SU-DHL-6 (cell line): ENCODE results near the gene GORASP1.

Experiments
- H2AFZ ChIP-seq: fragments of 200-600 bp; sonication (generic); 2 replicates; pipeline ENCODE4 v1.6.1; 2014; ENCODE audit warnings: low read depth, mild to moderate bottlenecking, moderate library complexity, mixed read lengths, antibody characterized with exemption, low read length; ENCODE audit not compliant: severe bottlenecking
- H3F3A ChIP-seq: fragments of 200-600 bp; shearing (Covaris generic); 2 replicates; pipeline ENCODE4 v1.6.0; 2016; ENCODE audit warnings: antibody characterized with exemption, mild to moderate bottlenecking; ENCODE audit not compliant: insufficient read depth
- H3K27ac ChIP-seq: fragments of 200-600 bp; sonication (generic); 2 replicates; pipeline ENCODE4 v1.5.1; 2016; ENCODE audit warnings: low read depth, mild to moderate bottlenecking, low read length, moderate library complexity, mixed read lengths
- H3K27me3 ChIP-seq: fragments of 200-600 bp; sonication (generic), shearing (Covaris generic); 2 replicates; pipeline ENCODE4 v1.6.0; 2014; ENCODE audit warnings: mild to moderate bottlenecking, low read length
- H3K36me3 ChIP-seq: fragments of 200-600 bp; sonication (generic); 2 replicates; pipeline ENCODE4 v1.6.1; 2014; ENCODE audit warnings: mild to moderate bottlenecking, low read length, mixed read lengths
- H3K4me2 ChIP-seq: fragments of 300-600, 200-600 bp; shearing (Covaris generic), sonication (generic); 2 replicates; pipeline ENCODE4 v1.6.0; 2014; ENCODE audit warnings: low read length, low read depth, mild to moderate bottlenecking; ENCODE audit not compliant: poor library complexity, severe bottlenecking
- H3K4me3 ChIP-seq: fragments of 200-600 bp; sonication (generic); 2 replicates; pipeline ENCODE4 v1.5.1; 2014; ENCODE audit warnings: antibody characterized with exemption, low read length, mild to moderate bottlenecking, mixed read lengths; ENCODE audit not compliant: insufficient read depth, poor library complexity, severe bottlenecking
- H3K79me2 ChIP-seq: fragments of 200-600 bp; sonication (generic); 2 replicates; pipeline ENCODE4 v1.6.1; 2014; ENCODE audit warnings: mild to moderate bottlenecking, low read length, moderate library complexity; ENCODE audit not compliant: insufficient read depth
- H3K9ac ChIP-seq: fragments of 200-600 bp; sonication (generic); 2 replicates; pipeline ENCODE4 v1.7.0; 2014; ENCODE audit warnings: mild to moderate bottlenecking, low read length
- H3K9me2 ChIP-seq: fragments of 200-600 bp; sonication (generic); replicated peaks from 2 replicates; pipeline ENCODE4 v1.6.1; 2014; ENCODE audit warnings: low read length; ENCODE audit not compliant: insufficient read depth
- H3K9me3 ChIP-seq: fragments of 200-600 bp; sonication (generic); 2 replicates; pipeline ENCODE4 v1.6.1; 2014; ENCODE audit warnings: low read length, mixed read lengths; ENCODE audit not compliant: insufficient read depth
- H4K20me1 ChIP-seq: fragments of 200-600 bp; sonication (generic); 2 replicates; pipeline ENCODE4 v1.6.1; 2014; ENCODE audit warnings: low read depth, mild to moderate bottlenecking, antibody characterized with exemption, low read length, moderate library complexity, mixed read lengths
- CTCF ChIP-seq: fragments of 200-600 bp; sonication (generic); IDR thresholded peaks from one replicate; pipeline ENCODE4 v1.5.1; 2017; ENCODE audit warnings: antibody characterized with exemption, mild to moderate bottlenecking, low read length, moderate library complexity; ENCODE audit not compliant: insufficient read depth, poor library complexity, severe bottlenecking
- EZH2phosphoT487 ChIP-seq: fragments of 200-600 bp; sonication (generic), shearing (Covaris generic); conservative IDR thresholded peaks from 2 replicates; pipeline ENCODE4 v1.6.1; 2018; ENCODE audit warnings: mild to moderate bottlenecking, antibody characterized with exemption, low read length, moderate library complexity, mixed read lengths

GORASP1 gene

GRCh38 chr3:39098473-39099000 lies 8.9 kb downstream of the GORASP1 start:
- H3K79me2 ChIP-seq: no peaks in the 10 kb centered on the region
- no peaks in the 10 kb centered on the region for H3K9me2 ChIP-seq
- TF ChIP-seq EZH2phosphoT487: no peak
- TF ChIP-seq CTCF: no peak
- H3K9me3 ChIP-seq: no peaks in the 10 kb centered on the region
- H3K27ac ChIP-seq: no peak overlapping the region
- H2AFZ ChIP-seq: no peak overlapping the region
- H3K4me2 ChIP-seq: no peak overlapping the region
- H3K36me3 ChIP-seq: no peaks in the 10 kb centered on the region
- no peak overlapping the region for H3K9ac ChIP-seq
- H3F3A ChIP-seq: no peaks in the 10 kb centered on the region
- no peak overlapping the region for H3K4me3 ChIP-seq
- no peaks in the 10 kb centered on the region for H4K20me1 ChIP-seq
- no peaks in the 10 kb centered on the region for H3K27me3 ChIP-seq

GRCh38 chr3:39097716-39098472 lies 9.5 kb downstream of the GORASP1 start:
- no peaks in the 10 kb centered on the region for H3K79me2 ChIP-seq
- H4K20me1 ChIP-seq: no peaks in the 10 kb centered on the region

GRCh38 chr3:39096775-39097174 lies 10.7 kb downstream of the GORASP1 start:
- Histone ChIP-seq H3K9me3 (no peaks in the 10 kb centered on the region), H3K4me3 (no peak overlapping the region), H3K36me3 (no peaks in the 10 kb centered on the region), H4K20me1 (no peaks in the 10 kb centered on the region), H2AFZ (no peak overlapping the region), H3K79me2 (no peaks in the 10 kb centered on the region), H3K27ac (no peak overlapping the region), H3F3A (no peaks in the 10 kb centered on the region), H3K4me2 (no peak overlapping the region), H3K9ac (no peak overlapping the region), H3K9me2 (no peaks in the 10 kb centered on the region), H3K27me3 (no peaks in the 10 kb centered on the region)
- TF ChIP-seq CTCF (no peak), EZH2phosphoT487 (no peak)

More at GRCh38 chr3:39097716-39098472, 9.5 kb downstream of the GORASP1 start:
- Histone ChIP-seq H3K27me3 (no peaks in the 10 kb centered on the region), H2AFZ (no peak overlapping the region), H3K4me3 (no peak overlapping the region), H3K9me3 (no peaks in the 10 kb centered on the region), H3K27ac (no peak overlapping the region), H3K9me2 (no peaks in the 10 kb centered on the region), H3K4me2 (no peak overlapping the region), H3F3A (no peaks in the 10 kb centered on the region), H3K9ac (no peak overlapping the region), H3K36me3 (no peaks in the 10 kb centered on the region)
- TF ChIP-seq EZH2phosphoT487: no peak

GRCh38 chr3:39095778-39096177 lies 11.6 kb downstream of the GORASP1 start:
- no peaks in the 10 kb centered on the region for H3K9me3 ChIP-seq
- no peaks in the 10 kb centered on the region for H3K27me3 ChIP-seq
- H3K79me2 ChIP-seq: no peaks in the 10 kb centered on the region
- no peaks in the 10 kb centered on the region for H3K9me2 ChIP-seq
- H3K4me2 ChIP-seq: no peak overlapping the region
- TF ChIP-seq EZH2phosphoT487 (no peak), CTCF (no peak)
- no peaks in the 10 kb centered on the region for H3K36me3 ChIP-seq
- H3F3A ChIP-seq: no peaks in the 10 kb centered on the region
- H3K27ac ChIP-seq: no peak overlapping the region
- no peak overlapping the region for H3K4me3 ChIP-seq
- H2AFZ ChIP-seq: no peak overlapping the region
- H3K9ac ChIP-seq: no peak overlapping the region
- no peaks in the 10 kb centered on the region for H4K20me1 ChIP-seq
